A673 (cell line): Measurements from ENCODE around the gene PRKCQ. TPM values are rescaled to one million over a fixed set of nuclear protein-coding genes. Genes with fewer than 3 reads are reported as not detected.

Experiments
- BruUV-seq: library from RNA; stranded (reverse); fragments of 400-500 nt; replicated peaks from 2 replicates; lab custom pipeline; 2021; lab: Mats Ljungman, UMichigan
- CTCF ChIA-PET: fragments of 300-600 bp; sonication (Branson Sonifier 250); formaldehyde crosslinking; loops from one replicate; lab custom pipeline; 2022; ENCODE audit warnings: antibody characterized with exemption; lab: Charles Lee
- POLR2A ChIA-PET: fragments of 300-600 bp; sonication (Branson Sonifier 250); formaldehyde crosslinking; loops from one replicate; lab custom pipeline; 2022; ENCODE audit warnings: antibody characterized with exemption; ENCODE audit not compliant: low non-redundant PET; lab: Charles Lee
- DNase-seq: peaks from one replicate; pipeline ENCODE4 v3.0.0-alpha.2; 2015; ENCODE audit warnings: low spot score
- H3K27ac ChIP-seq: fragments of 200-600 bp; sonication (generic); 2 replicates; pipeline ENCODE4 v1.5.1; 2016; ENCODE audit warnings: mixed run types, low read depth, mild to moderate bottlenecking, mixed read lengths, antibody characterized with exemption, low read length; ENCODE audit not compliant: poor library complexity, severe bottlenecking
- H3K27me3 ChIP-seq: fragments of 200-600 bp; sonication (generic); replicated peaks from 2 replicates; pipeline ENCODE4 v1.6.1; 2017; ENCODE audit warnings: mixed run types, low read depth, mild to moderate bottlenecking, mixed read lengths, antibody characterized with exemption, low read length; ENCODE audit not compliant: insufficient read depth, poor library complexity
- H3K36me3 ChIP-seq: fragments of 200-600 bp; sonication (generic); 2 replicates; pipeline ENCODE4 v1.6.1; 2016; ENCODE audit warnings: mixed run types, mild to moderate bottlenecking, mixed read lengths, antibody characterized with exemption, low read length; ENCODE audit not compliant: insufficient read depth, poor library complexity, severe bottlenecking
- H3K4me1 ChIP-seq: fragments of 200-600 bp; sonication (generic); 2 replicates; pipeline ENCODE4 v1.6.1; 2017; ENCODE audit warnings: mixed run types, mild to moderate bottlenecking, mixed read lengths, antibody characterized with exemption, low read length; ENCODE audit not compliant: insufficient read depth, poor library complexity, severe bottlenecking
- H3K4me3 ChIP-seq: fragments of 200-600 bp; sonication (generic); 2 replicates; pipeline ENCODE4 v1.5.1; 2016; ENCODE audit warnings: low read depth, mixed run types, mild to moderate bottlenecking, mixed read lengths, low read length; ENCODE audit not compliant: poor library complexity, severe bottlenecking
- H3K9me3 ChIP-seq: fragments of 200-600 bp; sonication (generic); 2 replicates; pipeline ENCODE4 v1.6.1; 2016; ENCODE audit warnings: mixed run types, low read depth, mild to moderate bottlenecking, mixed read lengths, antibody characterized with exemption, low read length; ENCODE audit not compliant: poor library complexity, severe bottlenecking
- intact Hi-C: fragments of 100-400 bp; cut with micrococcal nuclease; formaldehyde crosslinking; loops from one replicate; pipeline ENCODE4 v1.10.0; 2022; ENCODE audit not compliant: unreplicated experiment
- total RNA-seq: library from RNA; stranded (reverse); gene quantifications from 2 replicates; pipeline ENCODE4 v1.2.3, GENCODE V29; 2021
- TF ChIP-seq, protein P1 (sequence below): fragments of 300-800, 200-600 bp; sonication (generic); conservative IDR thresholded peaks from 2 replicates; pipeline ENCODE4 v1.5.1; 2017; ENCODE audit warnings: low read depth, mild to moderate bottlenecking, antibody characterized with exemption, low read length, moderate library complexity, mixed read lengths

The PRKCQ gene
- total RNA-seq, 1 experiment from 2014 or later = not detected

DNA sequence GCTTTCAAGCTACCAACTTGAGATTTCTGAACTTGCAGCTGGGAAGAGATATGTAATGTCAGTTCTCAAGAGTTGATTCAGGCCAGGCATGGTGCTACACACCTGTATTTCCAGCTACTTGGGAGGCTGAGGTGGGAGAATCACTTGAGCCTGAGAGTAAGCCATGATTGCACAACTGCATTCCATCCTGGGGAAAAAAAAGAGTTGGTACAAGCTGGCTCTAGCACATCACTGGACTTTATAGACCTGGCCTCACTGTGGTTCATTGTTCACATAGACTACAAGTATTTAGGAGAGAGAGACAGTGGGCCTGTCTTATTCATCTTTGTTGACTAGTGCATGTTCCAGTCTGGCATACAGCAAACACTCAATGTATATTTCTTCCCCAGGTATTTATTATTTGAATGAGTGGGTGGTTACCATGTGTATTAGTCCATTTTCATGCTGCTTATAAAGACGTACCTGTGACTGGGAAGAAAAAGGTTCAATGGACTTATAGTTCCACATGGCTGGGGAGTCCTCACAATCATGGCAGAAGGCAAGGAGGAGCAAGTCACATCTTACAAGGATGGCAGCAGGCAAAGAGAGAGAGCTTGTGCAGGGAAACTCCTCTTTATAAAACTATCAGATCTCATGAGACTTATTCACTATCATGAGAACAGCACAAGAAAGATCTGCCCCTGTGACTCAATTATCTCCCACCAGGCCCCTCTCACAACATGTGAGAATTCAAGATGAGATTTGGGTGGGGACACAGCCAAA is 200.9 kb downstream of the PRKCQ start:
- intact Hi-C loops = no loop called here
- CTCF ChIA-PET = no interaction called here
- POLR2A ChIA-PET = no interaction called here

More for the DNA sequence above, 200.9 kb downstream of the PRKCQ start:
- Histone ChIP-seq H3K36me3 (no peaks in the 10 kb centered on the region), H3K9me3 (no peaks in the 10 kb centered on the region), H3K4me1 (no peaks in the 10 kb centered on the region), H3K27me3 (no peaks in the 10 kb centered on the region), H3K4me3 (no peak overlapping the region), H3K27ac (no peak overlapping the region)
- BruUV-seq = no TSS peak
- DNase-seq = no peak
- TF ChIP-seq, protein P1, sequence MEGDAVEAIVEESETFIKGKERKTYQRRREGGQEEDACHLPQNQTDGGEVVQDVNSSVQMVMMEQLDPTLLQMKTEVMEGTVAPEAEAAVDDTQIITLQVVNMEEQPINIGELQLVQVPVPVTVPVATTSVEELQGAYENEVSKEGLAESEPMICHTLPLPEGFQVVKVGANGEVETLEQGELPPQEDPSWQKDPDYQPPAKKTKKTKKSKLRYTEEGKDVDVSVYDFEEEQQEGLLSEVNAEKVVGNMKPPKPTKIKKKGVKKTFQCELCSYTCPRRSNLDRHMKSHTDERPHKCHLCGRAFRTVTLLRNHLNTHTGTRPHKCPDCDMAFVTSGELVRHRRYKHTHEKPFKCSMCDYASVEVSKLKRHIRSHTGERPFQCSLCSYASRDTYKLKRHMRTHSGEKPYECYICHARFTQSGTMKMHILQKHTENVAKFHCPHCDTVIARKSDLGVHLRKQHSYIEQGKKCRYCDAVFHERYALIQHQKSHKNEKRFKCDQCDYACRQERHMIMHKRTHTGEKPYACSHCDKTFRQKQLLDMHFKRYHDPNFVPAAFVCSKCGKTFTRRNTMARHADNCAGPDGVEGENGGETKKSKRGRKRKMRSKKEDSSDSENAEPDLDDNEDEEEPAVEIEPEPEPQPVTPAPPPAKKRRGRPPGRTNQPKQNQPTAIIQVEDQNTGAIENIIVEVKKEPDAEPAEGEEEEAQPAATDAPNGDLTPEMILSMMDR = no peak
